HG03457 (cell line): Measurements from ENCODE around the gene CTDNEP1.

Source experiments
- ATAC-seq: cut with Tn5 transposase; IDR thresholded peaks from one replicate; pipeline ENCODE4 v1.9.1; 2021; ENCODE audit warnings: moderate number of reproducible peaks; ENCODE audit not compliant: unreplicated experiment

Gene CTDNEP1

DNA sequence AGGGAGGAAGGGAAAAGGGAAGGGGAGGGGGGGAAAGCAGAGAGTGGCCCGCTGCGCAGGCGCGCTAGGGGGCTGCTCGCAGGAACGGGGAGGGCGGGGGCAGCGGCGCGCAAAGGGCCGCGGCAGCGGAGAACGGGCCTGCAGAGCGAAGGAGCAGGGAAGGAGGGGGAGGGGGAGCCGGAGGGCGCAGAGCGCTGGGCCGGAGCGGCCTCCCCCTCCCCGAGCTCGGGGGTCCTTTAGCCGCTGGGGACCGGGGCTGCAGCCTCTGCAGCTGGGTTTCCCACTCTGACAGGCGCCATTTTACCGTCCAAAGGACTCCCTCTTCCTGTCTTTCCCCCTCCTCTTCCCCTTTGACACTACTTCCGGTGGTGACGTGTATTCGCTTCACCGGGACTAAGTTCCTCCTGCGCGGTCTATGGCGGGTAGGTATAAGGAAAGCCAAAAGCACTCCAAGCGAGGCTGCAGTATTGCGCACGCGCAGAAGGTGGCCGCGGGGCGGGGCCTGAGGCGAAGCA is at the start of gene CTDNEP1:
Gene CTDNEP1, minus strand, starts transcription at position 74 of the 515 bp plus-strand sequence. CDS start 438 bp downstream, outside the sequence.
- ATAC-seq, result peak; percentile 54

DNA sequence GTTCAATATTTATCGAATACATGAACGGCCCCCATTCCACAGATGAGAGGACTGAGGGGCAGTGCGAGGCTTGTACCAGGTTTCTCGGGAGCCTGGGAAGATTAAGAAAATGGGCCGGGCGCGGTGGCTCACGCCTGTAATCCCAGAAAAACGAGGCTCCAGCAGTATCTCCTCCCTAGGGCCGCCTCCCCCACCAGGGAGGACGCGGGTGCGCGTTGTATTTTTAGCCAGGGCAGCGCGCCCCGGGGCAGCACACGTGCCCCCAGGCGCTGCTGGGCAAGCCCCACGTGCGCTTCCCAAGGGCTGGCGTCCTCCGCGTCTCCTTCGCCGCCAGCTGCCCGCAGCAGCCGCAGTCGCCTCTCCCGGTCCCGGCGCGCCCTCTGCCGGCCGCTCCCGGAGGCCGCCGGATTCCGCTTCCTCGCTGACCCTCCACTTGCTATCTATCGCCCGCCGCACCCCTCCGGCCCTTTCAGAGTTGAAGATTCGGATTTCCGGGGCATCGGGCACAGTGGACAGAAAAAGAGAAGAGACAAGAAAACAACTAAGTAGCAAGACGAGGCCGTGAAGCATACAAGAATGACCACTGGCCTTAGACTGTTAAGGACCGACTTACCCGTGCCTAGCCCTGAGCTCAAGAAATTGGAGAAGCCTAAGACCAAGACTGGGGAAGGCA is 44.8 kb upstream of the CTDNEP1 start:
- ATAC-seq, result no peak

DNA sequence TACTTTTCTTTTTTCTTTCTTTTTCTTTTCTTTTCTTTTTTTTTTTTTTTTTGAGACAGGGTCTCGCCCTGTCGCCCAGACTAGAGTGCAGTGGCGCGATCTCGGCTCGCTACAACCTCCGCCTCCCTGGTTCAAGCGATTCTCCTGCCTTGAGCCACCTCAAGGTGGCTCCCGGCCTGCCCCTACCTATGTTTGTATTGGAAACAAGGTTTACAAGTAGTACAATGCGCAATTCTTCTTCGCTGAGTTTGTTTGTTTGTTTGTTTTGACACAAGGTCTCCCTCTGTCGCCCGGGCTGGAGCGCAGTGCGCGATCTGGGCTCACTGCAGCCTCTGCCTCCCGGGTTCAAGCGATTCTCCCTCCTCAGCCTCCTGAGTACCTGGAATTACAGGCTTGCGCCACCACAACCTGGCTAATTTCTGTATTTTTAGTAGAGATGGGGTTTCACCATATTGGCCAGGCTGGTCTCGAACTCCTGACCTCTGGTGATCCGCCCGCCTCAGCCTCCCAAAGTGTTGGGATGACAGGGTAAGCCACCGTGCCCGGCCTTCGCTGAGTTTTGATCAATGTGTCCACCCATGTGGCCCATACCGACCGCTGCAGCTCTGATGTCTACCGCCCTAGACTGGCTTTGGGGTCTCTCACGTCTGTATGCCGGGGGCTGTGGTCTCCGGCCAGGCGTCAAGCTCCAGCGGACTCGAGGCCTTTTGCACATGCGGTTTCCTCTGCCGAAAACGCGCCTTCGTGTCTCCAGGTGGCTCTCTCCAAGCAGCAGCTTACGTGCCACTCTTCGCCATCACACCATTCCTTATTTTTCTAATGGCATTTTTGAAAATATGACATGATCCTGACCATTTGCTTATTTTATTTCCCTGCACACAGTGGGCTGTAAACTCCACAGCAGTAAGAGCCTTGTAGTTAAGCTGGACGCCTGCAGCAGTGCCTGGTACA is 44.0 kb upstream of the CTDNEP1 start:
- no peak for ATAC-seq

DNA sequence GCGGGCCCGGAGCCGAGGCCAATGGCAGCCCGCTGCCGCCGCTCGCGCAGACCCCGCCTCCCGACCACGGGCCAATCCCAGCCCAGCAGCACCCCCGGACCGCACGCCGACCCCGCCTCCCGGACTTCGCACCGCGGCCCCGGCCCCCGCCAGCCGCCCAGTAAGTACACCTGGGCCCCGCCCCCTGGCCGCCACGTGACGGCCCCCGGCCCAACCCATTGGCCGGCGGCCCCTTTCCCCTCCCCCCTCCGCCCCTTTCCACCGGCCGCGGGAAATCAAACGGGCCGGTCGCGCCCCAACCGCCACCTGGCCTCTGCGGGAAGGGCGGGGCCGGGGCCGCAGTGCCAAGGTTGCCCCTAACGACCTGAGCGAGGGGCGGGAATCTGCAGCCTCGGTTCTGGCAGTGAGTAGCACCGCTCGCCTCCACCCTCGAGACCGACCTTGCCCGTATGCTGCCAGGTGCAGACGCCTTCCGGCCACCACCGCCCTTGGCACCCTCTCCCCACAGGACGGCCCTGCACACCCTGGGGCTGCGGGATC is 43.1 kb upstream of the CTDNEP1 start, which contains the start of gene YBX2:
Gene YBX2, minus strand, starts transcription at position 26 of the 540 bp plus-strand sequence. CDS start 139 bp downstream, outside the sequence.
- no peak for ATAC-seq

DNA sequence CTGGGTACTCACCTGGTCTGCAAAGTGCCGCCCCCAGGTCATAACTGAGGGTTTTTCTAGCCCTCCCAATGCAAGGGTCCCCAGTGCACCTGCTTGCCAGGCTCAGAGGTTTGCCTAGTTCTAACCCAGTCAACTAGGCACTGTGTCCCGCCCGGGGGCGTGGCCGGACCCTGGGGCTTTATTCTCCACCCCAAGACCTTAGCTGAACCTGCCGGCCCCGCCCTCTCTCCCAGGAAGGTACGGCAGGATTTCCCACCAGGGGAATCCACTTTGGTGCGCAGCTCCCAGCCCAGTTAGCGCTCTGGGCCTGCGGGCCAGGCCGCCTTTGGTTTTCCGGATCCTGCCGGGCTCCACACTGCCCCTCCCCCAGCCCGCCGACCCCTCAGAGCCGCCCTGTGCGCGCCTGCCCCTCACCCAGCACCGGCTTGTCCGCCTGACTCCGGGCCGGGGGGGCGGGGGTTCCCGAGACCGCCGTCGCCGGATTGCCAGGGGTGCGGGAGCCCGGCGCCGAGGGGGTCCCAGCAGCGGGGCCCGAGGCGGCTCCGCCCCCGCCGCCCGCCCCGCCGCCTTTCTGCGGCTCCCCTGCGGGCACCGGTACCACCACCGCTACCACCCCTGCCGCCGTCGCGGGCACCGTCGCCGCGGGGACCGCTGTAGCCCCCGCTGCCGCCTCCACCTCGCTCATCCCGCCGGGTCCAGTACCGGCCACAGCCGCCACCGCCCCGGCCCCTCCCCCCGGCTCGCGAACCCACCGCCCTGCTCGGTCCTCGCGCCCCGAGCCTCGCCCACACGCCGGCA is 42.5 kb upstream of the CTDNEP1 start:
- ATAC-seq, result no peak

DNA sequence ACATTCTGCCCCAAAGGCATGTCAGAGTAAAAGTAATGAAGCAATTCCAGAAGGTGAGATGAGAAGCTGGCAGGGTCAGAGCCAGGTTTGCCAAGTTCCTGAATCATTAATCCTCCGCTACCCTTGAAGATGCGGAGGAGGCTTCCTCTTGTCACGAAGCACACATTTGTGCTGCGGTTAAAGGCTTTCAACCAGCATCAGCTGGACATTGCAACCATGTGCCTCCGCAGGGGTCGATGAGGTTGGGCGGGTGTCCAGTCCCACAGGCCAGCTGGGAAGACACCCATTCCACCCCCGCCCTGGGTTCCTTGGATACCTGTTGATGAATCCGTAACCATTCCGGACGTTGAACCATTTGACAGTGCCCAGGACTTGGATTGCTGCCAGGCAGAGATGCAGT is 41.6 kb upstream of the CTDNEP1 start:
- no peak for ATAC-seq

DNA sequence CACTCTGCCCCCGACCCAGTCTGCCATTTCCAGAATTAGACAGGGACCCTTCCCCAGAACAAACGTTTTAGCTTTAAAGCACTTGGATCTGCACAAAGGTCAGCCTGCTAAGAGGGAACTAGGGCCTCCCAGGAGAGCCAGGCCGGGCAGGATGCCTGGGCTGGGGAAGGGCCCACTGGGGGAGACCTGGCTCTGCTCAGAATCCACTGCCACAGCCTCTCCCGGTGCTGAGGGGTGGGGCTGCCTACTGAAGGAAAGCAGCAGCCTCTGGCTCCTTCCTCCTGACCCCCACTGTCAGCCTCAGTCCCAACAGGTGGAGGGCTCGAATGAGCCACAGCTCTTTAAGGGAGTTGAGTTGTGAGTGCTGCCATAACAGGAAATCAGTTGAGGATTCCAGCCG is 41.2 kb upstream of the CTDNEP1 start:
- ATAC-seq, result no peak

DNA sequence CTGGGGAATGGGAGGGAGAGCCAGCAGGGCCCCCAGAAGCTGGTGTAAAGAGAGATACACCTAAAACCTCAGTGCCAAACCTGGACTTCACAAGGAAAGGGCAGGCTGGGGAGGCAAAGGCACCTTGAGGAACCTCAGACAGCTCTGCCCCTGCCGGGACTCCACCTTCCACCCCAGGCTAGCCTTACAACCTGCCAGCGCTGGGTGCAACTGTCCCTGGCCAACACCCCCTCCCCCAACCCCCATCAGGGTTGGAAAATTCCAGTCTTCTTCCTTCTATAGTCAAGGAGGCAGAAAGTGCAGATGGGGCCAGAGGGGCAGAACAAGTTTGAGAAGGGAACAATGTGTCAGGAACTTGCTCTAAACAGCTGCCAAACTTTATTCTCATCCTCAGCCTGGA is 40.7 kb upstream of the CTDNEP1 start:
- ATAC-seq, result no peak

DNA sequence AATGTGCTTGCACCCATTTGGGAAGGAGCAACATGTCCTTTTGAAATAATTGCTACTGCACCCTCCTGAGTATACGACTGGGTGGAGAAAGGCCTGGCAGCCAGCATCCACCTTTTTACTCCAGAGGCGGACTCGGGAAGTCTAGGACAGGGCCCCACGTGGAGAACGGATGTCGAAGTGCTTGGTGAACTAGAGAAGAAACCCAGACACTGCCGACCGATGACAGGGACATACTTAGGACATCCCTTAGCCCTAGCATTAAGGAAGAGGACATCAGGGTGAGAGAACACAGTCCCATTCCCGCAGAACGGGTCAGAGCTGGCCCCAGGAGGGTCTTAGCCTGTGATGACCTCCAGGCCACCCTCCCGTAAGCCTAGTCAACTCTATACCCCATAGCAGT is 39.2 kb upstream of the CTDNEP1 start:
- no peak for ATAC-seq

DNA sequence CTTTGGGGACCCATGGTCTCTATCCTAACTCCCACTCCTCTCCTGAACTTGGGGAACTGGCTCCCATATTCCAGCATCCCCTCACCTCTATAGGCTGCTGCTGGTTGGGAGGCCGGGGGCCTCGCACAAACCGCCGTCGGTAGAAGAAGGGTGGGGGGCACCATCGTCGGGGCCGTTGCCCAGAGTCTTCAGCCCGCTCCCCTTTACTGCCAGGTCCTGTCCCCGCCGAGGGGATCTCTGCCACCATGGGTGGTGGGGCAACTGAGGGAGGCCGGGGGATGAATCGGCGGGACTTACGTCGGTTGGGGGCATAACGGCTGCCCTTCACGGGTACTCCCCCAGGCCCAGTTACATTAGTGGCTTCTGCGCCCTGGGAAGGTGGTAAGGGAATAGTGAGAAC is 38.6 kb upstream of the CTDNEP1 start:
- no peak for ATAC-seq

DNA sequence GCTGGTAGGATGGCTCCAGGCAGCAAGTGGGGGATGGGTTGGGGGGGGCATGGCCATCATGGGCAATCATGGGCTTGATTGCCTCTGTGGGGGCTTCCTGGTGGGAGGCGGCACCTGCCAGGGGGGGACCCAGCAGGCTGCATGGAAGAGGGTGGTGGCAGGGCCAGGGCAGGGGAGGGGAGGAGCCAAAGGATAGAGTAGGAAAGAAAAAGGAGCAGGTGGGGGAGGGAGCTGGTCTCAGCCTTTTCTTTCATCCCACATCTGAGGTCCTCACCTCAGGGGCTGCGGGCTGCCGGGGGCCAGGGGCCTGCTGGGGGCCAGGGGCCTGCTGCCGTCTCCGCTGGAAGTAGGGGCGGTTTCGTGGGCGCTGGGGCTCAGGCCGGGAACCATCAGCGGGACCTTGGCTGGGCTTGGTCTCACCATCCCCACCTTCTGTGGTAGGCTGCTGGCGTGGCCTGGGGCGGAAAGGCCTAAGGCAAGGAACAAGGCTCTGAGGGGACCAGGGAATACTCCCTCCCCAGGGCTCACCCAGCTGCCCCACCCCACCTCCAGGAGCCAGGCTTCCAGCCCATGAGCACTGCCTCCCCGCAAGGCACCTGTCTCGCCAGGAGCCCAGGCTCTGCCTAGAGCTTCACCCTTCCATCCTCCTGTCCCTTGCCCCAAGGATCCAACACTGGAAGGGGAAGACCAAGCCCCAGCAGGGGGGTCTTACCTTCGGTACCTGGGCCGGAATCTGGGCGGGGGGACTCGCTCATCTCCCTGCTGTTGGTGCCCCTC is 37.9 kb upstream of the CTDNEP1 start:
- ATAC-seq, result no peak

DNA sequence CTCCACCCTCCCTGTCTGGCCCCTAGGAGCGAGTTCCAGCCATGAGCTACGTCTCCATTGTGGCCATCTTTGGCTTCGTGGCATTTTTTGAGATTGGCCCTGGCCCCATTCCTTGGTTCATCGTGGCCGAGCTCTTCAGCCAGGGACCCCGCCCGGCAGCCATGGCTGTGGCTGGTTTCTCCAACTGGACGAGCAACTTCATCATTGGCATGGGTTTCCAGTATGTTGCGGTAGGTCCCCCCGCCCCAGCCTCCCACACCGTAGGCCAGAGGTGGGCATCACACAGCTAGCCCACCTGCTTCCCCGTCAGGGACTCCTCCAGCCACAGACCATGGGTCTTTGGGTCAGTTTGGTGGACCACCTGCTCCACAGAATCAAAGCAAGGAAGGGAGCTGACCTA is 34.1 kb upstream of the CTDNEP1 start:
- ATAC-seq, result no peak

DNA sequence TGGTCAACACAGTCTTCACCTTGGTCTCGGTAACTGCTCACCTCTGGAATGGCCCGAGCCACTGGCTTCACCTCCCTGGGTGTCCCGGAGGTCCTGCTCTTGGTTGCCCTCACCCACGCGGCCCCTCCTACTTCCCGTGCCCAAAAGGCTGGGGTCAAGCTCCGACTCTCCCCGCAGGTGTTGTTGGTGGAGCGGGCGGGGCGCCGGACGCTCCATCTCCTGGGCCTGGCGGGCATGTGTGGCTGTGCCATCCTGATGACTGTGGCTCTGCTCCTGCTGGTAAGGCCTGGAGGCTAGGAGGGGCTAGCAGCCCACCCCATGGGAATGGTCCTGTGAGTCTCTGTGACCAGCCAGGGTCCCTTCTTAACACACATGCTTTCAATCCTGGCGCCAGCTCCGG is 33.4 kb upstream of the CTDNEP1 start:
- ATAC-seq, result no peak

DNA sequence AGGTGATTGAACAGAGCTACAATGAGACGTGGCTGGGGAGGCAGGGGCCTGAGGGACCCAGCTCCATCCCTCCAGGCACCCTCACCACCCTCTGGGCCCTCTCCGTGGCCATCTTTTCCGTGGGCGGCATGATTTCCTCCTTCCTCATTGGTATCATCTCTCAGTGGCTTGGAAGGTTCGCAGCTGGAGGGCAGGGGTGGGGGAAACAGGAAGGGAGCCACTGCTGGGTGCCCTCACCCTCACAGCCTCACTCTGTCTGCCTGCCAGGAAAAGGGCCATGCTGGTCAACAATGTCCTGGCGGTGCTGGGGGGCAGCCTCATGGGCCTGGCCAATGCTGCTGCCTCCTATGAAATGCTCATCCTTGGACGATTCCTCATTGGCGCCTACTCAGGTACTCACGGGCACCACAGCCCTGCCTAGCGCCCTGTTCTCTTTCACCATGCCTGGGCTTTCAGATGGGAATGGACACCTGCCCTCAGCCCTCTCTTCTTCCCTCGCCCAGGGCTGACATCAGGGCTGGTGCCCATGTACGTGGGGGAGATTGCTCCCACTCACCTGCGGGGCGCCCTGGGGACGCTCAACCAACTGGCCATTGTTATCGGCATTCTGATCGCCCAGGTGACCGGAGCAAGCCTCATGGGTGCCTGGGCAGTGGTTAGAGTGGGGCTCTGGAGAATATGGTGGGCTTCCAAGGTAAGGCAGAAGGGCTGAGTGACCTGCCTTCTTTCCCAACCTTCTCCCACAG is 32.1 kb upstream of the CTDNEP1 start:
- no peak for ATAC-seq

DNA sequence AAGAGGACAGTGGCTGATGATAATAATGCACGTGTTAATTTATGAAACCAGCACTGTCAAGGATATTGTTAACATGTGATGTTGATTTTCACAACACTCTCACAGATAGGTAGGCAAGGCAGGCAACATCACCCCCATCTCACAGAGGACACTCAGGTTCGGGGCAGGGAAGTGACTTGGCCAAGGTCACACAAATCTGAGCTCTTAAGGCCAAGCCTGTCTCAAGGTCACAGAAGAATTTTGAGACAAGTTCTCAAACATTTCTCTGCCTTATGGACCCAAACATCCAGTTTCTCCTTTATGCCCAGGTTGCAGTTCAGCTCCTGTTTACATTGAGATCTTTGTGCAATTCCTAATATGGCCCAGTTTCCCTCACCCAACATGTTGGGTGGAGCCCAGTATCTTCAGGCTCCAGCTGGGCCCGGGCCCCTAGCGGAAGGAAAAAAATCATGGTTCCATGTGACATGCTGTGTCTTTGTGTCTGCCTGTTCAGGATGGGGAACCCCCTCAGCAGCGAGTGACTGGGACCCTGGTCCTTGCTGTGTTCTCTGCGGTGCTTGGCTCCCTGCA is 31.3 kb upstream of the CTDNEP1 start:
- ATAC-seq, result no peak

DNA sequence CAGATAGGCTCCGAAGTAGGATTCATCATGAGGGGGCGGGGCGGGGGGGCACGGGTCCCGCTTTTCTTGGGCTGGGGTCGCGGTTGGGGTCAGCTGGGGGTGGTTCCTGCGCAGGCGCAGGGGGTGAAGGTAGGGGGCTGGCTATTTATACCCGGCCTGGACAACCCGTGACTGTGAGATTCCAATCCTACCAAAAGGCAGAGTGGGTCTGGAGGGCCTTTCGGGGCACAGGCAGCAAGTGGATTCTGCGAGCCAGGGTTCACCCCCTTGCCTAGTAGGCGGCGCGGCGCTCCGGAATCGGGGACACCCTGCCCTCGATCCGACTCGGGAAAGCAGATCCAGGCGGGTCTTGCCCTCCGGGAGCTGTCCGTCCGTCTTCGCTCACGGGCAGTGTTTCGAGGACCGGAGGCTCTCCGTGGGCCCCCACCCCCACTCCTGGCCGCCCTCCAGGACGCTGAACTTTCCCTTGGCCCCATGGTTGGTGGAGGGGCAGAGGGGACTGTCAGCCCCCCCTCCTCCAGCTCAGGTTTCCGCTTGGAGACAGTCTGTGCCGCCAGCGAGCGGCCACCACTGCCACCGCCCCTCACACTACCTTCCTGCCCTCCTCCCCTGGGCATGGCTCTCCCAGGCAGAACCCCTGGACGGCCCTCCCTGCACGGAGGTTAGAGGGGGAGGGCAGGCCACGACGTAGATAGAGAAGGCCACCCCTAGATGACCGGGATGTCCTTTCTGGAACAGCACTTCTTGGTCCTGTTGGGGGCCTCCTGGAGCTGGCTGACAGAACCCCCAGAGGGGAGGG is 30.6 kb upstream of the CTDNEP1 start:
- ATAC-seq, result no peak

DNA sequence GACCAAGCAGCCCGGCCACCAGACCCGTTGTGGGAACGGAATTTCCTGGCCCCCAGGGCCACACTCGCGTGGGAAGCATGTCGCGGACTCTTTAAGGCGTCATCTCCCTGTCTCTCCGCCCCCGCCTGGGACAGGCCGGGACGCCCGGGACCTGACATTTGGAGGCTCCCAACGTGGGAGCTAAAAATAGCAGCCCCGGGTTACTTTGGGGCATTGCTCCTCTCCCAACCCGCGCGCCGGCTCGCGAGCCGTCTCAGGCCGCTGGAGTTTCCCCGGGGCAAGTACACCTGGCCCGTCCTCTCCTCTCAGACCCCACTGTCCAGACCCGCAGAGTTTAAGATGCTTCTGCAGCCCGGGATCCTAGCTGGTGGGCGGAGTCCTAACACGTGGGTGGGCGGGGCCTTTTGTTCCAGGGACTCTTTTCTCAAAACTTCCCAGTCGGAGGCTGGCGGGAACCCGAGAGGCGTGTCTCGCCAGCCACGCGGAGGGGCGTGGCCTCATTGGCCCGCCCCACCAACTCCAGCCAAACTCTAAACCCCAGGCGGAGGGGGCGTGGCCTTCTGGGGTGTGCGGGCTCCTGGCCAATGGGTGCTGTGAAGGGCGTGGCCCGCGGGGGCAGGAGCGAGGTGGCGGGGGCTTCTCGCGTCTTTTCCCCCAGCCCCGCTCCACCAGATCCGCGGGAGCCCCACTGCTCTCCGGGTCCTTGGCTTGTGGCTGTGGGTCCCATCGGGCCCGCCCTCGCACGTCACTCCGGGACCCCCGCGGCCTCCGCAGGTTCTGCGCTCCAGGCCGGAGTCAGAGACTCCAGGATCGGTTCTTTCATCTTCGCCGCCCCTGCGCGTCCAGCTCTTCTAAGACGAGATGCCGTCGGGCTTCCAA is 29.8 kb upstream of the CTDNEP1 start, which contains the start of gene SLC2A4:
Gene SLC2A4, plus strand, starts transcription at position 645 of the 879 bp plus-strand sequence. Its CDS starts 217 bp downstream, at position 862.
- peak; percentile 43 for ATAC-seq
